ENCODE results near the gene TMEM101. TPM values are rescaled to one million over a fixed set of nuclear protein-coding genes. Genes with fewer than 3 reads are reported as not detected.
A peak's percentile ranks its signal among the peaks of the same experiment; 100 is the strongest.

The TMEM101 gene
- total and polyA plus RNA-seq, 2 of the 13 experiments (the other 11 are each of a cell fraction or from before 2014, with no cell fraction given) = 72.0 to 100 TPM

GRCh38 chr17:44010966-44011647 lies 3.7 kb downstream of the TMEM101 start:
- peak overlapping the region; percentile 9 for H3K27ac ChIP-seq (ENCODE audit: extremely low read length, insufficient read depth, low read length)
- BruUV-seq (replicated peaks) = no TSS peak
- peaks cover 40% of the 10 kb centered on the region for H3K4me1 ChIP-seq (ENCODE audit: insufficient read depth, low read length)
- H4K20me1 ChIP-seq (ENCODE audit: insufficient read depth, low read length) = no peaks in the 10 kb centered on the region
- no peak overlapping the region for H2AFZ ChIP-seq (ENCODE audit: low read length)
- H3K4me2 ChIP-seq (ENCODE audit: low read depth, low read length) = peak overlapping the region; percentile 16; the same call in 1 of the 2 replicates
- FAIRE-seq = peak; percentile 18
- H3K4me3 ChIP-seq (replicated peaks in 1 of 3; ENCODE audit: insufficient read depth in 1 of 3, low read depth in 2 of 3, low read length in 3 of 3) = no peak overlapping the region
- ATAC-seq = peak; percentile 5; the same call in 2 of the 3 replicates
- ChIA-PET POLR2A (interaction anchor here (1.2 to 3.0 kb wide), 2 partner anchors 9 to 55 kb away, joined by 5 to 17 read pairs; partner anchors contain the start of gene LSM12), CTCF (ENCODE audit: low intra/inter-chr PET ratio, low total read pairs) (no interaction called here)
- no peaks in the 10 kb centered on the region for H3K9me3 ChIP-seq (ENCODE audit: low read length)
- no peaks in the 10 kb centered on the region; a peak in 1 of 5 replicates for H3K27me3 ChIP-seq (ENCODE audit: control insufficient read depth in 1 of 2, insufficient read depth in 2 of 2, low read length in 2 of 2)
- no peak for DNase-seq (ENCODE audit: low spot score)
- H3K79me2 ChIP-seq (ENCODE audit: insufficient read depth, low read length) = peaks cover 8% of the 10 kb centered on the region
- in situ Hi-C loops (cut with HindIII; ENCODE audit: extremely low pct_ligation_motif_present, low pct_unique_long_range_greater_than_20kb) = no loop called here
- peaks cover 3 to 17% of the 10 kb centered on the region in 2 experiments; a peak in 3 of 5 replicates for H3K36me3 ChIP-seq (replicated peaks in 1 of 2; ENCODE audit: control insufficient read depth in 1 of 2, insufficient read depth in 2 of 2, low read length in 2 of 2)
- WGBS (ENCODE audit: low lambda C conversion rate) = 53% methylated on average over 4 of the region's 4 CpGs
- intact Hi-C loops (cut with micrococcal nuclease; ENCODE audit: unreplicated experiment) = no loop called here
- no peak overlapping the region for H3K9ac ChIP-seq (ENCODE audit: insufficient read depth, low read depth, low read length)
- TF ChIP-seq DDIT3 (CRISPR knock-in tag; IDR thresholded peaks at IDR 0.05) = no peak
- TF ChIP-seq ZNF331 (CRISPR knock-in tag; IDR thresholded peaks at IDR 0.05) = peak; percentile 66; the same call in 1 of the 2 replicates
- 0 out of 2 replicates have a peak, but pooled peaks have one; percentile 10 for TF ChIP-seq ZNF788 (CRISPR knock-in tag; IDR thresholded peaks at IDR 0.05; ENCODE audit: borderline replicate concordance)
- TF ChIP-seq MNT (IDR thresholded peaks at IDR 0.05) = peak; percentile 33
- TF ChIP-seq, protein P1, sequence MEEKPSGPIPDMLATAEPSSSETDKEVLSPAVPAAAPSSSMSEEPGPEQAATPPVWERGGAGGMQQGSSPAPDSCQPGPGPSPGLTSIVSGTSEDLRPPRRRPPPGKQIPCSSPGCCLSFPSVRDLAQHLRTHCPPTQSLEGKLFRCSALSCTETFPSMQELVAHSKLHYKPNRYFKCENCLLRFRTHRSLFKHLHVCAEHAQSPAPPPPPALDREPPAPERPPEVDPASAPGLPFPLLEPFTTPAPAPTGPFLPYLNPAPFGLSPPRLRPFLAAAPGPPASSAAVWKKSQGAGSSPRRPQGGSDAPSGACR (CRISPR knock-in tag; IDR thresholded peaks at IDR 0.05) = no peak
- no peak for TF ChIP-seq TAF15 (IDR thresholded peaks at IDR 0.05; ENCODE audit: low read depth, low read length, poor library complexity, severe bottlenecking)
- TF ChIP-seq SP5 (CRISPR knock-in tag; IDR thresholded peaks at IDR 0.05; ENCODE audit: borderline replicate concordance, low read depth) = 0 out of 2 replicates have a peak, but pooled peaks have one; percentile 11
- TF ChIP-seq SIX4 (CRISPR knock-in tag; IDR thresholded peaks at IDR 0.05) = no peak
- no peak for TF ChIP-seq MBD4 (IDR thresholded peaks at IDR 0.05; ENCODE audit: borderline replicate concordance, low read length)
- 0 out of 2 replicates have a peak, but pooled peaks have one; percentile 3 for TF ChIP-seq CEBPG (CRISPR knock-in tag; IDR thresholded peaks at IDR 0.05)
- TF ChIP-seq CHD4 (IDR thresholded peaks at IDR 0.05; ENCODE audit: borderline replicate concordance, low read length) = no peak
- no peak for TF ChIP-seq HOXD1 (CRISPR knock-in tag; IDR thresholded peaks at IDR 0.05)
- TF ChIP-seq, protein P2, sequence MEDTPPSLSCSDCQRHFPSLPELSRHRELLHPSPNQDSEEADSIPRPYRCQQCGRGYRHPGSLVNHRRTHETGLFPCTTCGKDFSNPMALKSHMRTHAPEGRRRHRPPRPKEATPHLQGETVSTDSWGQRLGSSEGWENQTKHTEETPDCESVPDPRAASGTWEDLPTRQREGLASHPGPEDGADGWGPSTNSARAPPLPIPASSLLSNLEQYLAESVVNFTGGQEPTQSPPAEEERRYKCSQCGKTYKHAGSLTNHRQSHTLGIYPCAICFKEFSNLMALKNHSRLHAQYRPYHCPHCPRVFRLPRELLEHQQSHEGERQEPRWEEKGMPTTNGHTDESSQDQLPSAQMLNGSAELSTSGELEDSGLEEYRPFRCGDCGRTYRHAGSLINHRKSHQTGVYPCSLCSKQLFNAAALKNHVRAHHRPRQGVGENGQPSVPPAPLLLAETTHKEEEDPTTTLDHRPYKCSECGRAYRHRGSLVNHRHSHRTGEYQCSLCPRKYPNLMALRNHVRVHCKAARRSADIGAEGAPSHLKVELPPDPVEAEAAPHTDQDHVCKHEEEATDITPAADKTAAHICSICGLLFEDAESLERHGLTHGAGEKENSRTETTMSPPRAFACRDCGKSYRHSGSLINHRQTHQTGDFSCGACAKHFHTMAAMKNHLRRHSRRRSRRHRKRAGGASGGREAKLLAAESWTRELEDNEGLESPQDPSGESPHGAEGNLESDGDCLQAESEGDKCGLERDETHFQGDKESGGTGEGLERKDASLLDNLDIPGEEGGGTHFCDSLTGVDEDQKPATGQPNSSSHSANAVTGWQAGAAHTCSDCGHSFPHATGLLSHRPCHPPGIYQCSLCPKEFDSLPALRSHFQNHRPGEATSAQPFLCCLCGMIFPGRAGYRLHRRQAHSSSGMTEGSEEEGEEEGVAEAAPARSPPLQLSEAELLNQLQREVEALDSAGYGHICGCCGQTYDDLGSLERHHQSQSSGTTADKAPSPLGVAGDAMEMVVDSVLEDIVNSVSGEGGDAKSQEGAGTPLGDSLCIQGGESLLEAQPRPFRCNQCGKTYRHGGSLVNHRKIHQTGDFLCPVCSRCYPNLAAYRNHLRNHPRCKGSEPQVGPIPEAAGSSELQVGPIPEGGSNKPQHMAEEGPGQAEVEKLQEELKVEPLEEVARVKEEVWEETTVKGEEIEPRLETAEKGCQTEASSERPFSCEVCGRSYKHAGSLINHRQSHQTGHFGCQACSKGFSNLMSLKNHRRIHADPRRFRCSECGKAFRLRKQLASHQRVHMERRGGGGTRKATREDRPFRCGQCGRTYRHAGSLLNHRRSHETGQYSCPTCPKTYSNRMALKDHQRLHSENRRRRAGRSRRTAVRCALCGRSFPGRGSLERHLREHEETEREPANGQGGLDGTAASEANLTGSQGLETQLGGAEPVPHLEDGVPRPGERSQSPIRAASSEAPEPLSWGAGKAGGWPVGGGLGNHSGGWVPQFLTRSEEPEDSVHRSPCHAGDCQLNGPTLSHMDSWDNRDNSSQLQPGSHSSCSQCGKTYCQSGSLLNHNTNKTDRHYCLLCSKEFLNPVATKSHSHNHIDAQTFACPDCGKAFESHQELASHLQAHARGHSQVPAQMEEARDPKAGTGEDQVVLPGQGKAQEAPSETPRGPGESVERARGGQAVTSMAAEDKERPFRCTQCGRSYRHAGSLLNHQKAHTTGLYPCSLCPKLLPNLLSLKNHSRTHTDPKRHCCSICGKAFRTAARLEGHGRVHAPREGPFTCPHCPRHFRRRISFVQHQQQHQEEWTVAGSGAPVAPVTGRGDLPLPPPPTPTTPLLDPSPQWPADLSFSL (CRISPR knock-in tag; IDR thresholded peaks at IDR 0.05) = no peak
- no peak for TF ChIP-seq ZNF713 (CRISPR knock-in tag; IDR thresholded peaks at IDR 0.05)
- TF ChIP-seq ZNF292 (CRISPR knock-in tag; IDR thresholded peaks at IDR 0.05; ENCODE audit: borderline replicate concordance, low read depth) = no peak
- TF ChIP-seq MTF2 (CRISPR knock-in tag; IDR thresholded peaks at IDR 0.05; ENCODE audit: borderline replicate concordance) = no peak

All from HepG2 (cell line).